HG03280 (cell line): ENCODE measurements around the gene ANAPC7.
"Not testable (repeated sequence)": the region's sequence is repeated elsewhere in the genome, so short reads cannot be mapped to it uniquely, and the experiment has no call there.

Experiments used
- ATAC-seq: cut with Tn5 transposase; IDR thresholded peaks from one replicate; pipeline ENCODE4 v1.9.1; 2021; ENCODE audit warnings: mild to moderate bottlenecking, moderate library complexity; ENCODE audit not compliant: unreplicated experiment

Gene ANAPC7

DNA sequence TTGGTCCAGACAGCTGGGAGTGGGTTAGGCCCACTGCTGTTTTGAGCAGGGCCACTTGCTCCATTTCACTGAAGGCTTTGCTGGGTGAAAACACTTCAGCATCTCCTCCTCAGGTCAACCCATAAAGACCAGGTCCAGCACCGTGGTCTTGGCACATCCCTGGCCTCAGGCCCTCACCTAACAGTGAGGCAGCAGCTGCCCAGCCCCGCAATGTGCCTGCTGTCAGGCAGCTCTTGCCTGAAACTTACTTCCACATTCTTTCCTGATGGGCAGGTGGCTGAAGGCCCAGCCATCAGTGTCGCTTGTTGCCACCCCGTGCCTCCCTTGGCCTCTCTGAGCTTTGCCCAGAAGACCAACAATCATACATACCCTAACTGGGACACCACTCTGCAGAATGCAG, 54.4 kb downstream of the ANAPC7 start:
- no peak for ATAC-seq

DNA sequence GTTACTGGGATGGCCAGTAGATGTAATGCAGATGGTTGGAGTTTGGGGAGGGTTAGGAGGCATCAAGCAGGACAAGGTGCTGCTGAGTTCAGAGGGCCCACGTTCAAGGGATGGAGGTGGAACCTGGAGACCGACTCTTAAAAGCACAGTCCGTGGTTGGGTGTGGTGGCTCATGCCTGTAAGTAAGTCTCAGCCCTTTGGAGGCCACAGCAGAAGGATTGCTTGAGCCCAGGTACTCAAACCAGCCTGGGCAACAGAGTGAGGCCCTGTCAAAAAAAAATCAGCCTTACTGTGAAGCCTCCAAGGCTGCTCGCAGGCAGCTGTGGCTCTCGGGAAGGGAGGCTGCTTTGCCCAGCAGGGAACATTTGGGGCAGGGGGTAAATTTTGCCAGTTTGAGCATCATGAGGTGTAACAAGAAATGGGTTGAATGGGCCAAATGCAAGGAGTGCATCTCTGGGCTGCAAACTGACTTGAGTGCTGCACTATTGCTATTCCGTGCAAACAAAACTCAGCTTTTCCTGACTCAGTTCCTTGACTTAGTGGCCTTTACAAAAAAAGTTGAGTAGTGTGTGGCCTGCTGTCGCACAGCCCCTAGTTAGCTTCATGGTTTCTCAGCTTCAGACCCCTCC, 55.0 kb downstream of the ANAPC7 start:
- no peak for ATAC-seq

DNA sequence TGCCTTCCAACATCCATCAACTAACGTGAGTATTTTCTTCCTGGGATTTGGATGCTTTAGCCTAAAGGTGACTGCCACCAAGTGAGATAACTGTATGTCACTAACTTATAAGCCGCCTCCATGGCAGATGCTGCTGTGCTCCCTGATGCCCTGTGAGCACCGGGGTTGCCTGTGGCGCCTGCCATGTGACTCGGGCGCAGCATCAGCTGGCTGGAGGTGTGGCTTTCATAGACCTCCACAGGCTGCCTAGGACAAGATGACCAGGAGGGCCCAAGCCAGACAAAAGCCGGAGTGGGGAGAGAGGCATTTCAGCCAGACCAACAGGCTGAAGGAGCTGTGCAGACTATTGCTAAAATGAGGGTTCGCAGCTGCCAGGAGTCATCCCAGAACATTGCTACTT, 55.7 kb downstream of the ANAPC7 start:
- ATAC-seq = no peak

DNA sequence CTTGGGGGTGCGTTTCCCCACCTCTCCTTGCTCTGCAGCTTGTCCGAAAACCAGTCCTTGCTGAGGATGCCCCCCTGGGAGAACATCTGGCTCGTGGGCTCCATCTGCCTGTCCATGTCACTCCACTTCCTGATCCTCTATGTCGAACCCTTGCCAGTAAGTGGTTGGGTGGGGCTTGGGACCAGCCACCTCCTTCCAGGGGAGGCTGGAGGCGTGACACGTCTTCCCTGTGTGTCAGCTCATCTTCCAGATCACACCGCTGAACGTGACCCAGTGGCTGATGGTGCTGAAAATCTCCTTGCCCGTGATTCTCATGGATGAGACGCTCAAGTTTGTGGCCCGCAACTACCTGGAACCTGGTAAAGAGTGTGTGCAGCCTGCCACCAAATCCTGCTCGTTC, 57.5 kb downstream of the ANAPC7 start:
- no peak for ATAC-seq

DNA sequence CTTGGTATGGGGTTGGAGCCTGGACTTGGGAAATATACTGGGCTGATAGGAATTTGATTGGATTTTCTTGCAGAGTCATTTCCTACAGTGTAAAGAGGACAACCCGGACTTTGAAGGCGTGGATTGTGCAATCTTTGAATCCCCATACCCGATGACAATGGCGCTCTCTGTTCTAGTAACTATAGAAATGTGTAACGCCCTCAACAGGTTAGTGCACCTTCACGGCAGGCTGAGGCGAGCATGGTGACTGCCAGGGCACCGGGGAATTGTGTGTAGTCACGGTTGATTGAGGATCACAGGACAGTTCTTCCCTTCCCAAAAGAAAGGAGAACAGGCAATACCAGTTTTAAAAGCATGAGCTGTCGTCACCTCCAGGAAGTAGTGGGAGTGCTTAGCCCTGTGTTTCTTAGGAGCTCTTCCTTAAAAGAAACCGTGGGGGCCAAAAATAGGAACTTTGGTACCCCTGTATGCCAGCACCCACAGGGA, 58.3 kb downstream of the ANAPC7 start:
- no peak for ATAC-seq

DNA sequence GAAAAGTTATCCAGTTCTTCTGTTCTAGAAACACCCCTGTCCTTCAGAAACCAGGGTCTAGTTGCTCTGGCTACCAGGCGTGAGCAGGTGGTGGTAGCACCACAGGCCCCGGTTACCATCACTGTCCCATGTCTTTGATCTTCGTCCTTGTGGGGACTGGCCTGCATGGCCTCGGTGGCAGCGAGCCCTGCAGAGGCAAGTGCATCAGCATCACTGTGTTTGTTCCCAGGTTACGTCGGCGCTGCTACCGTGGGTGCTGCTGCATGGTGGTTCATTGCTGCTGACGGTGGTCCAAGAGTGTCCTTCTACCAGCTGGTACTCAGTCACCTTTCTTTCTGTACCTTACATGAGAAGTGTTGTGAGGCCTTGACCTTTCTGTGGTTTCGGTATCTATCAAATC, 58.9 kb downstream of the ANAPC7 start:
- ATAC-seq = no peak

DNA sequence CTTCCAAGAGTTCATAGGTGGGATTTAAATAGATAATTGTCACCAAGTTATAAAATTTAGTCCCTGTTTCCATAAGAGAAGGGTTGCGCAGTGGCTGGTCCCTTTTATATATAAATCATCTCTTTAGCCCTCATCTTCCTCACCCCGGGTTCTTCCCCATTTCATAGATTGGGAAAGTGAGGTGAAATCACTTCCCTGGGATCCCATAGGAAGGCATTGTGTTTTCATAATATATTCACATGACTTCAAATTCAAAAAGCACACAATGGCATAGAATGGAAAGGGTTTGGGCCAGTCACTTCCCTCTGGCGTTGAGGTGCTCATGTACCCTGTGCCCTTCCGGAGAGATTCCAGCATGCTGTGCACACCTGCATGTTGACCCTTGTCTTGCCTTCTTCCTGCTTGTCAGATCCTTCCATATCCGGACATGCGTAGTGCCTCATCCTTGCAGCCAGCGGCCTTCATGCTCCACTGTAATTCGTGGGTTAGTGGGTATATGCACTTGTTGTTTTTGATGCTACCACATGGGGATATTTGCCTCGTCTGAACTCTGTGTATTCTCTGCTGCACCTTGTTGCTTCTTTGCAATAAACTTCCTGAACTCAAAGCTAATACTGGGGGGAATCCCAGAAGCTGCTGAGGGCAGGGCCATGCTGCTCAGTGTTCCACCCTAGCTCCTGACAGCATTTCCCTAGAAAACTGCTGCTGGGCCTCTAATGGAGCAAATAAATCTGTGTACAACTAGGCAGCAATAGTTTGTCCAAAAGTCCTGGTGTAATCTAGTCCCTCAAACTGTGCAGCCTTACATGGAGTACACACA, 59.6 kb downstream of the ANAPC7 start:
- no peak for ATAC-seq

DNA sequence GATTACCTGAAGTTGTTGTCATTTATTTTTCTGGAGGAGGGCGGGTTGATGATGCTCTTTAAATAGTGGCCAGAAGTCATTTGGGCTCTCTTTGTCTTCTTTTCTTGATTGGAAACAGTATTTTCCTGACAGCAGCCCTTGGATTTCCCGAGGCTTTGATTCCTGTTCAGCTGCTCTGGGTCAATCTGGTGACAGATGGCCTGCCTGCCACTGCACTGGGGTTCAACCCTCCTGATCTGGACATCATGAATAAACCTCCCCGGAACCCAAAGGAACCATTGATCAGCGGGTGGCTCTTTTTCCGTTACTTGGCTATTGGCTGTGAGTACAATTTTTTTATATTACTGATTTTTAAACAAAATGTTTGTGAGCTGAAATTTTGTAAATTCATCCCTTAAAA, 60.4 kb downstream of the ANAPC7 start:
- ATAC-seq = no peak

DNA sequence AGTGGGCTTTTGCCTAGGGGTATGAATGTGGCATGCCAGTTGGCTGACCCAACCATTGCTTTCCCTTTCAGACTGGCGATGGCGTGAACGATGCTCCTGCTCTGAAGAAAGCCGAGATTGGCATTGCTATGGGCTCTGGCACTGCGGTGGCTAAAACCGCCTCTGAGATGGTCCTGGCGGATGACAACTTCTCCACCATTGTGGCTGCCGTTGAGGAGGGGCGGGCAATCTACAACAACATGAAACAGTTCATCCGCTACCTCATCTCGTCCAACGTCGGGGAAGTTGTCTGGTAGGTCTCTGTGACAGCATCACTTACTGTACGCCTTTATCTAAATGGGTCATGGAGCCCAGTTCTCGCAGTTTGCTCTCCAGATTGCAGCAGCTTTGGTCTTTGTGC, 61.4 kb downstream of the ANAPC7 start:
- no peak for ATAC-seq

DNA sequence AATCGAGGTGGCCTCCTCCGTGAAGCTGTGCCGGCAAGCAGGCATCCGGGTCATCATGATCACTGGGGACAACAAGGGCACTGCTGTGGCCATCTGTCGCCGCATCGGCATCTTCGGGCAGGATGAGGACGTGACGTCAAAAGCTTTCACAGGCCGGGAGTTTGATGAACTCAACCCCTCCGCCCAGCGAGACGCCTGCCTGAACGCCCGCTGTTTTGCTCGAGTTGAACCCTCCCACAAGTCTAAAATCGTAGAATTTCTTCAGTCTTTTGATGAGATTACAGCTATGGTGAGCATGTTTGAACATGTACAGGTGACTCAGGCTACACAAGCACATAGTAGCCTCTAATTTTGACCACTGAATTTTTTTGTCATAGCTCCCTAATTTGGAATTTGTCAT, 62.8 kb downstream of the ANAPC7 start:
- no peak for ATAC-seq

DNA sequence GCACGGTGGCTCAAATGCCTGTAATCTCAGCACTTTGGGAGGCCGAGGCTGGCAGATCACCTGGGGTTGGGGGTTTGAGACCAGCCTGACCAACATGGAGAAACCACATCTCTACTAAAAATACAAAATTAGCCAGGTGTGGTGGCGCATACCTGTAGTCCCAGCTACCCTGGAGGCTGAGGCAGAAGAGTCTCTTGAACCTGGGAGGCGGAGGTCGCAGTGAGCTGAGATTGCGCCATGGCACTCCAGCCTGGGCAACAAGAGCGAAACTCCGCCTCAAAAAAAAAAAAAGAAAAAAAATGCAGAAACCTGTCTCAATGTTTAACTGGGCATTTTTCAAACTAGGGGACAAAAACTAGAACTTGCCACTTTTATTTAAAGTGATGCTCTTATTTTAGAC, 63.2 kb downstream of the ANAPC7 start:
- not testable (repeated sequence) for ATAC-seq

DNA sequence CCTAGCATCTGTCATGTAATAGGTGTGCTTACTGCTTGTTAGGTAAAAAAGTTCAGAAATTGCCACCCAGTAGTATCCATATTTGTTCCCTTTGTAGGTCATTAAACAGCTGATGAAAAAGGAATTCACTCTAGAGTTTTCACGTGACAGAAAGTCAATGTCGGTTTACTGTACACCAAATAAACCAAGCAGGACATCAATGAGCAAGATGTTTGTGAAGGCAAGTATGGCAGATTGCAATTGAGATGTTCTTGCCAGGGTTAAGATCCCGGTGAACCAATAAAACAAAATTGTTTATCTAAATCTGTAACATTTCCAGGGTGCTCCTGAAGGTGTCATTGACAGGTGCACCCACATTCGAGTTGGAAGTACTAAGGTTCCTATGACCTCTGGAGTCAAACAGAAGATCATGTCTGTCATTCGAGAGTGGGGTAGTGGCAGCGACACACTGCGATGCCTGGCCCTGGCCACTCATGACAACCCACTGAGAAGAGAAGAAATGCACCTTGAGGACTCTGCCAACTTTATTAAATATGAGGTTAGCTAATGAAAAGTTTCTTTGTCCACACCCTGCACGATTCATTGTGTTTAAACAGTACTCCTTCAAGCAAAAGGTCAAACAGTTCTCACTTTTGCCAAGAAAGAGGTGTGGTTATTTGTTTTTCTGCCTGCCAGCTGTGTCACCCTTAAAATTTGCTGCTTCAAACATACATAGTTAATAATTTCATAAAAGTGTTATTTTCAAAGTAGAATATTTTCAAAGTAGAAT, 64.1 kb downstream of the ANAPC7 start:
- no peak for ATAC-seq

DNA sequence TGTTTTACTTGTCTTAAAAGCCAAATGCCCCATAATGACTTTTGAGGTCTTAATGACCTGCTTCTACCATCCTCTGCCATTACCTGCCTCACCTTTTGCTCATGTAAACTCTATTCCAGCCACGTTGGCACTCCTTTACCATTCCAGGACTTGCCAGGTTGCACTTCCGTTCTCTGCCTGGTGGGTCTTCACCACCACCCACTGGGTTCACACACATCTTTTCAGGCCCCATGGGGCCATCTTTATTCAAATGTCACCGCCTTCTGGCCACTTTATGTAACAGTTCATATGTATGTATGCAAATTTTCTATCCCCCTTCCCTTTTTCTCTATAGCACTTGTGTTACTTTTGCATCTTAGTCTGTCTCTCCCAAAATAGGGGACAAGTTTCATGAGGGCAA, 64.8 kb downstream of the ANAPC7 start:
- ATAC-seq = no peak

DNA sequence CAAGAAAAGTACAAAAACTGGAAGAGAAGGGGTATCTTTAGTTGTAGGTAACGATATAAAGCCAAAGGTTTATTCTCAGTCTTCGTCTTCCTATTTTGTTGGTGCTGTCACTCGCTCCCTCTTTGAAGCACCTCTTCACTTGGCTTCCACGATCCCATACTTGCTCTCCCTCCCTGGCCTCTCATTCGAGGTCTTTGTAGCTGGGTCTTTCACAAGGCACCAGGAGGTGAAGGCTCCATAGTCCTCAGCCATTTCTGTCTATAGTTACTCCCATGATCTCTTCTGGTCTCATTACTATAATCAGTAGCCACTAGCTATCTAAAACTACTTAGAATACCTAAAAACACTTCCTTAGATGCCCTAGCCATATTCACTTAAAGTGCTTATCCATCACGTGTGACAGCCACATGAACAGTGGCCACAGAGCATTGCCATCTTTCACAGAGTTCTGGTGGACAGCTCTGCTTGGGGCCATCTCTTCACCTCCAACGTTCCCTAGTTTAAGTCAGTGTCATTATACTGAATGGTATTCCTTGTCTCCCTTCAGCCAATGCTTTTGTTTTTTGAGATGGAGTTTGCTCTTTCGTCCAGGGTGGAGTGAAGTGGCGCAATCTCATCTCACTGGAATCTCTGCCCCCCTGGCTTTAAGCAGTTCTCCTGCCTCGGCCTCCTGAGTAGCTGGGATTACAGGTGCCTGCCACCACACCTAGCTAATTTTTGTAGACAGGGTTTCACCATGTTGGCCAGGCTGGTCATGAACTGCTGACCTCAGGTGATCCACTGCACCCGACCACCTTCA, 65.4 kb downstream of the ANAPC7 start:
- ATAC-seq = no peak

DNA sequence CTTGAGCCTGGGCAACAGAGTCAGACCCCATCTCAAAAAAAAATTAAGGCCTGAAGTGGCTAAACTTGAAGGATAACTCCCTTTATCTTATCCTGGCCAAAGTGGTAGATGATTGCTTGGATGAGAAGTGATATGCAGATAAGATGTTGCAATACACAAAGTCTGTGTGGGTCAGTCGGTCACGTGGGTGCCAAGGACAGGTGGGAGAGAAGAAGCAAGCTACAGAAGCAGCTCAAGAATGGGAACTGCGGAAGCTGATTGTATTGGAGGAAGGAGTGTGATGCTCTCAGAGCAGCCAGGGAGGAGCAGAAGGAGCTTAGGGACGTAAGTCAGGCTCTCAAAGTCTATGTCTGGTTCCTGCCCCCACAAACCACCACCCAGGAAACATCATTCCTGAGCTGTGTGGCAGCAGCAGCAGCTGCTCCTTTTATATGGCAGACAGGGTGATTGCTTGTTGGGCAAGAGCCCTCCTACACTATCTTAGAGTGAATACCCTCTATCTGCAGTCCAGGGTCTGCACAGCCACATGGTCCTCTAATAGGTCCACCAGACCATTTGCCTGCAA, 67.9 kb downstream of the ANAPC7 start:
- no peak for ATAC-seq

DNA sequence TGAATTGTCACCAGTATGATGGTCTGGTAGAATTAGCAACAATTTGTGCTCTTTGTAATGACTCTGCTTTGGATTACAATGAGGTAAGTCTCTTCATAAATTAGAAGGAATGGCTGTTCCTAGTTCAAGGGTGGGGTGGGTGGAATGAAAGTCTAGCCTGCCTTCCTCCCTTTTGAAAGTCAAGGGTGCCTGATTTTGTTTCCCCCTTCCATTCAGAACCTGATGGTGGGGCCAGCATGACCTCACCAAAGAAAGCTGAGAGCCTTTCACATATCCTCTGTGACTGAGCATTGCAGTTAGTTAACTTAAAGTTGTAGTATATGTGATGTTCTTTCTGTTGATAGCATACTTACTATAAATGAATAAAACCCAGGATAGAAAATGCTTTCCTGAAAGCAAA, 70.3 kb downstream of the ANAPC7 start:
- ATAC-seq = no peak

DNA sequence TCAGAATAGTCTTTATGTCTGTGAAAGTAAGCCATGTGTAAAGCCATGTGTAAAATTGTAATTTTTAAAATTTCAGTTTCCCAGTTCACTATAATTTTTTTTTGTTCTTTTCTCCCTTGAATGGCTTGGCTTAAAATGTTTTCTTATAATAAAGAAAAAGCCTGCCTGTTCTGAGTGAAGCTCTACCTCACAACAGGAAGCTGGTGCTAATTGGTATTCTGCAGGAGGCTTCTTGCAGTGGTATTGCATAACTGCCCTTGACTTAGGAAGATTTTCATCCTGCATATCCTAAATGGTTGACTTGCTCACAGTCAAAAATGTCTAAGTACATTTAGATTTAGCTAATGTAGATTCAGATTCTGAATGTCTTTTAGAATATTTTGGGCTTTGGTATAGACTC, 73.0 kb downstream of the ANAPC7 start:
- no peak for ATAC-seq

DNA sequence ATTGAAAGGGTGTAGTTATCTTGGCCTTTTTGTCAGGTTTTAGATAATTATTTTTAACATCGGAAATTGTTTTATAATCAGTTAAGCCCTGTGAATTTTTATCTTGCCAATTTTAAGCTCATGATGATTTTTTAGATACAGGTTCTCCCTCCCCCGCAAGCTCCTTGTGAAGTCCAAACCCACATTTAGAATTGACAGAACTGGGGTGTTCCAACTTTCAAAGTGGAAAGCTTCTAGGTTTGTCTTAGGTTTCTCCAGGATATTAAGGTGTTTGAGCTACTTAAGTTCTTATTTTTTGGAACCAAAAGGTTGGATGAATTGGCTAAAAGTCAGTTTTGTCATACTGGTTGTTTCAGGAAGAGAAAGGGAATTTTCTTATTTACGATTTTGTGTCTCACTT, 73.4 kb downstream of the ANAPC7 start:
- ATAC-seq = no peak

DNA sequence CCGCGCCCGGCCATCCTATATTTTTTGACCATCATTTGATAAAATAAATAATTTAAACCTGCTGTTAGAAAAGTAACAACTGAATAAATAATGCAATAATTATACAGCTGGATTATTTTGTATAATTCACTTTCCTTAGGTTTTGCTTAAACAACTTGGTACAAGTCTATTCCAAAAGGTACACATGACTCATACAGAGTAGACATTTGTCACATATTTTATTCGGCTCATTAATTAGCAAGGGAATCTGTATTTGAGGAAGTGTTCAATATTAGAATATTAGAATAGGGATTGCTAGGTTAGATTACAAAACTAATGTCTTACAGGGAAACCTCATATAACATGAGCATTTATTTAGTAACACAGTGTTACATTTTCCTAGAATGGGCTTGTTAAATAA, 73.8 kb downstream of the ANAPC7 start:
- no peak for ATAC-seq
